ENCODE results near the gene CLMN. TPM values are rescaled to one million over a fixed set of nuclear protein-coding genes. Genes with fewer than 3 reads are reported as not detected.

Gene CLMN
- total and polyA plus RNA-seq, 2 of the 8 experiments (the other 6 are each of a cell fraction or from before 2014, with no cell fraction given), result 1.6 to 8.2 TPM

GRCh38 chr14:95157048-95157326, 162.7 kb downstream of the CLMN start (continued):
- TF ChIP-seq POU5F1 (IDR thresholded peaks at IDR 0.05; ENCODE audit: low read depth, low read length) (no peak), HDAC6 (IDR thresholded peaks at IDR 0.05; ENCODE audit: low read depth, low read length) (no peak), EP300 (IDR thresholded peaks at IDR 0.05; ENCODE audit: borderline replicate concordance in 1 of 2, low read depth in 2 of 2, low read length in 2 of 2) (no peak), SAP30 (IDR thresholded peaks at IDR 0.05; ENCODE audit: insufficient read depth, insufficient replicate concordance, low read length) (no peak), ZNF274 (IDR thresholded peaks at IDR 0.05; ENCODE audit: borderline replicate concordance, extremely low read depth, low read length) (no peak), BACH1 (IDR thresholded peaks at IDR 0.05; ENCODE audit: low read length) (no peak), EGR1 (IDR thresholded peaks at IDR 0.05; ENCODE audit: borderline replicate concordance, low read depth, low read length) (no peak; the same call in 1 of the 2 replicates), GABPA (IDR thresholded peaks at IDR 0.05; ENCODE audit: borderline replicate concordance, insufficient read depth, low read length) (no peak)

Measured in H1 (cell line).